SKM-1 treated with dmso at 0.1 percent for 144 hours (cell line): ENCODE measurements around the gene SGCD.

ENCODE experiments used
- DNase-seq: peaks from one replicate; lab custom pipeline; 2025; ENCODE audit not compliant: unreplicated experiment; lab: John Stamatoyannopoulos, UW

SGCD gene

DNA sequence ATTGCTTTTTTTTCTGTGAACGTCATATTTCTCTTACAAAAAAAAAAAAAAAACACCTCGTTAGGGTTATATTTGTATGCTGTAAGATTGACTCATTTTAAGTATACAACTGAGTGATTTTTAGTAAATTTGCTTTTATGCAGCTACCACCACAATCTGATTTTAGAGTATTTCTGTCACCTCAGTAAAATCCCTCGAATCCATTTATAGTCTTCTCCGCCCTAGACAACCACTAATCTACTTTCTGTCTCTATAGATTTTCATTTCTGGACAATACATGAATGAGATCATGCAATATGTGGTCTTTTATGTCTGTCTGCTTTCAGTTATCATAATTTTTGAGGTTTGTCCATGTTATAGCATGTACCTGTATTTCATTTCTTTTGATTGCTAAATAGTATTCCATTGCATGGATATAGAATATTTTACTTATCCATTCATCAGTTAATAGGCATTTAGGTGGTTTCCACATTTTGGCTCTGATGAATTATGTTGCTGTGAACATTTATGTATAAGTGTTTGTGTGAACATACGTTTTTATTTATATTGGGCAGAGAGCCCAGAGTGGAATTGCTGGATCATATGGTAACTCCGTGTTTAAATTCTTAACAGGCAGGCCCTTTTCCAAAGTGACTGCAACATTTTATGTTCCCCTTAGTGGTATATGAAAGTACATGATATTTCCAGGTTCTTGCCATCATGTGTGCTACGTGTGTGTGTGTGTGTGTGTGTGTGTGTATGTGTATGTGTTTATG lies 171.4 kb downstream of the SGCD start:
- no peak for DNase-seq

DNA sequence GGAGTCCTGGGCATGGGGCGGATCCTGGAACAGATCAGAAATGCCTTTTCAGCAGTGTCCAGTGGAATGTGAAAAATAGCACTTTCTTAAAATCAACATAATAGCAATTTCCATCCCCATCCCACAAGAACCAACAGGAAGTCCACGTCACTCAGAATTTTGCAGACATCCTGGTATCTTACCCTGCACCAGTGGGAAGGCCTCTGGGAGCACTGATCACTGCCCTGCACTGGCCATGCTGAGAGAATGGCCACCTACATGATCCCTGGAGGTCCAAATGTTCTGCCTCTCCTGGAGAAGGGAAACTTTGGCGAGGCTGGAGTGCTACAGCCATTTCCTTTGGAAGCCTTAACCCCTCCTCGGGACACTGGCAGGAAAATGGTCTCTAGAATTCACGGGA lies 173.8 kb downstream of the SGCD start:
- DNase-seq = no peak

DNA sequence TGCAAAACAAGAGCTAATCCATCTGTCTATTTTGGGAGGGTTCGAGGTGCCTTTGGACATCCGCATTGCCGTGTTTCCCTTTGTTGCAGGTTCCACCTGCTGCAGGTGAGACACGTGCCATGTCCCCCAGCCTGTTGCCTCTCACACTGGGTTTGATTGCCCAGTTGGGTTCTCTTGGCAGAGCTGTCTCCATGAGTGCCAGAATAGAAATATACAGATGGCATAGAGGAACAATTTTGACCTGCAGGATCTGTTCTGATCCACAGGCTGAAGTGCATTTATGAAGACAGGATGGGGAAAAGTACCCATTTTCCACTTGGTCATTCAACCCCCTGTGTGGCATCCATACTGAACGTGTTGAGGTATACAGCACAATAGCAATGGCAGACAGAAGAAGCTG lies 178.1 kb downstream of the SGCD start:
- no peak for DNase-seq

DNA sequence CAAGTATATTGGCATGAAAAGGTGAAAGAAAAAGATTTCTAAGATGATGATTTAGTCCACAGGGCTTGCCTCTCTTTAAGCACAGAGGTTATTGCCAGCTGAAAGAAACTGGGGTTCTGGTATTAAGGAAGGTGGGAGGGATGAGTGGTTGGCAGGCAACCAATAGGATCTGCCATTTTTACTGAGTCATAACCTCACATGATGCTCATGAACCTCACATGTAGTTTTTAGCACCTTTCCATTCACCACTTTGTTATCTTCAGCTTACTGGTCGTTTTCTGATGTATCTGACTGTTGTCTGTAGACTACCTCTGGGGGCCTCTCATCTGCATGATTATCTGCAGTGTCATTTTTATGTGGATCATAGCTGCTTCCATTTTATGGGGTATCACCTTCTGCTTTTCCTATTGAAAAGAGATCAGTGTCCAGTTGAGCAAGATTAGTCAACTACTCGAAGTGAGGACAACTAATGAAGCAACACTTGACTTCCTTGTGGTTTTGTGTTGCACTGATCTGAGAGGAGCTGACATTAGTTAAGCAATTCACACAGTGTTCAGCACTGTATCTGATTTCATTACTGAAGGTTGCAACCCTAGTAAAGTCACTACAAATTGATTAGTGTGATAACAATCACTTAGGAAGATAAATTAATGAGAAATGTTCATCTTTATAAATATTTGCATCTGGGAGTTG lies 186.3 kb downstream of the SGCD start:
- DNase-seq = peak; percentile 93

DNA sequence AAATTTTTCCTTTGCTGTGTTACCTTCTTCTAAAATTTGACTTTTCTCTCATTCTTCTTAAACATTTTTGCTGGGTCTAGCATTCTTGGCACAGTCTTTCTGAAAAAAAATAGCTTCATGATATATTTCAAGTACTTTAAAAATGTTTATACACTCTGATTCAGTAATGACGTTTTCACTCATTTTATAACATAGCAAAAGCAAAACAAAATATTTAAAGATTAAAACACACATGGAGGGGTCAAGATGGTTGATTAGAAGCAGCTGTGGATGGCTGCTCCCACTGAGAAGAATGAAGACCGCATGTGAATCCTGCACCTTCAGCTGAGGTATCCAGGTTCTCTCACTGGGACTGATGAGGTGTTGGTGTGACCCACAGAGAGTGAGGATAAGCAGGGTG lies 188.2 kb downstream of the SGCD start:
- no peak for DNase-seq

DNA sequence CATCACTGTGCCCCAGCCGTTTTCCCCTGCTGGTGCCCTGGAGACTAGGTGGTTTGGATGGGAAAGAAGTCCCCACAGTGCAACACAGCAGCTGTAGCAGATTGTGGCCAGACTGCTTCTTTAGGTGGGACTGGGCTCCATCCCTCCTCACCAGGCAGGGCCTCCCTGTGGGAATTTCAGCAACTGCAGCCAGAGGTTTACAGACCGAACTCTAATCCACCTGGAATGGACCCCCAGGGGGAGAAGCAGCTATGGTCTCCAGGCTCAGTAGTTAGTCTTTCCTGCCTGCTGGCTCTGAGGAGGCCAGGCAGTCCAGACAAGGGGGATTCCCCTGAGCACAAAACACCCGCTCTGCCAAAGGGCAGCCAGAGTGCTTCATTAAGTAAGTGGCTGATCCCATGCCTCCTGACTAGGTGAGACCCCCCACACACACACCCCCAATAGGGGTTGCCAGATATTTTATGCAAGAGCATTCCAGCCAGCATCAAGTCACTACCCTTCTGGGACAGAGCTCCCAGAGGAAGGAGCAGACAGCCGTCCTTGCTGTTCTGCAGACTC lies 188.9 kb downstream of the SGCD start:
- DNase-seq = no peak

DNA sequence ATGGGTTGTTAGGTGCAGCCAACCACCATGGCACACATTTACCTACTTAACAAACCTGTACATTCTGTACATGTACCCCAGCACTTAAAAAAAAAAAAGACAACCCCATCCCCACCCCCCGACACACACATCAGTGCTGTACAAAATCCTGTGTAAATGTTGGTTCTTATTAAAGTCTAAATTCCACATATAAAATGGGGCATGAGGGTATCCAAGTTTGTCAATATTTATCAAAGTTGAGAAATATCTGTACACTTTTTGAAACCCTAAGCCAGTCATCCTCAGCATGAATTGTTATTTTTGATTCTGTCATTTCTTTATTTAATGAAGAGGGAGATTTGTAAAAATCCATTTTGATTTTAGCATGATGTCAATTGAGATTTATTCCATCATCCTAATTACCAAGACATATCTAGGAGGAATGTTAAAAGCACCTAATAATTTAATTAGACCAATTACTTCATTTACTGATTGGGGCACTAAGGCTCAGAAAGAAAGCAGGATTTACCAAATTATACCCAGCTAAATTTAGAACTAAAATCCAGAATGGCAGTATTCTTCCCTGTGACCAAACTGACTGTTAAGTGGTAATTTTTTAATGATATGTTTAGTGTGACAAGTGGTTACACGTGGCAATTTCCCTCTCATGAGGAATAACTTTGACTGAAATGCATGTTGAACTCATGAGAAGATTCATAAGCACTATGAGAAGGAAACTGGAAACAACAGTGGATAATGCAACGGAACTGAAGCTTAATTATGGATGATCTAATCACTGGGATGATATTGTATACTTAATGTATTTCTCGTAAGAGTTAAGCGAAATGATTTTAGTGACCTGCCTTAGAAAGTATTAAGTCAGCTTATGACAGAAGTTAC lies 195.9 kb downstream of the SGCD start:
- DNase-seq = no peak

DNA sequence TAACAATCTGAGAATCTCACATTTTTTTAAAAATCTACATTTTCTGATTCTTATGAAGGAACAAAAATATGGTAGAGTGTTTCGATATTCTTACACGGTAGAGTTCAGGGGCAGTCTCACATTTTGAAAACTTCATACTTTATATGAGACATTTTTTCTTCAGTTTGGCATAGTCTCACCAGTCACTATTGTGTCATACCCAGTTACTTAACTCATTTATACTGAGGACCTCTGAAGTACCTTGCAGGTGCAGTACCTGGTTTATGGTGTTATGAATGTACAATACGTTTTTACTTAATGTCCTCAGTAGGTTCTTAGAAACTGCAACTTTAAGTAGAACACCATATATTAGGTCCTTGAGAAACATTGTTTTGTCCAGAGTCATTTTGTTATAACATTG lies 196.6 kb downstream of the SGCD start:
- no peak for DNase-seq

DNA sequence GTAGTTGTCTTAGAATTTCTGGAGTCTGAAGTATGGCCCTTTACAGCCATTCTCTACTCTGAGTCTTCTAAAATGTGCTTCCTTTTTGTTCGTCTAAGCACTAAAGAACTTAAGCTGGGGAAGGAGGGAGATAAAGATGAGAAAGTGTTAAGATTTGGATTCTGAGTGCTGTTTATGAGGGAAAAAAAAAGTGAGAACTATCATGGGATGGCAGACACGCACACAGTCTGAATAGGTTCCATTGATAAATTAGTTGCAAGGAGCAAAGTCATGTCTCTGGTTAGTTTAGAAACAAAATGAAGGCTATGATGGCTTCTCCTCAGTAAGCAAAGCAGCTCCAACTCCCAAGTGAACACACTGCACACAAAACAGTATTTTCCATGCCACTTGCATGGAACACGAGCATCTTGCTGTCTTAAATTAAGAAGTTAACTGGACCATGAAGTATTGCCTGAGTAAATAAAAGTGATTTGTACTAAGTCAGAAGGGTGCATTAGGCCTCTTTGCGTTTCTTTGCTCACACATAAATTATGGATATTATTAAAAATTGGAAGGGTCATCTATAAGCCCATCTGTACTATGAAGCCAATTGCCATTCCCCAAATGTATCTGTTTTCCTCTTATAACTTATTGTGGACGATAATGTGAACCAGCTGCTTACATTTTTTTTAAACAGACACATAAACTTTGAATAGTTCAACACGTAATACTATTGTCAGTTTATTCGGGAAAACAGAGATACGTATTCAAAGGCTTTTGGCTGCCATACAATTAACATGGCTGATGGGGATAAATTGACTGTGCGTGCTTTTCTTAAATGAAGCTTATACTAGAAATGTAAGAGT lies 199.3 kb downstream of the SGCD start:
- no peak for DNase-seq

DNA sequence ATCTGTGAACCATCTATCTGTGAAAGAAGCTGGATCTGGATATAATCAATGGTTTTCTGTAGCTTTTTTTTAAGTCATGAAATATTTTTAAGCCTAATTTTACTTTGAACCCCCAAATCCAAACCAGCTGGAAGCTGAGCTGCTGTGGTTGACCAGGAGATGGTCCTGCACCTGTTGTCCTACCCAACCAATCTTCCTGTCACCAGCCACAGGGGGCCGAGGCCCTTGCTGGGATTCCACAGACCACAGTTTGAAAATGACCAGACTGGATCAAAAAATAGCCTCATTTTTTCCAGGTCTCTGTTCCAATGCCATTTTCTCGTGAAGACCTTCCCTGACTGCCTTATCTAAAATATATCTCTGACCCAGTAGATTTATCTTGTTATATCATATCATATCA lies 200.6 kb downstream of the SGCD start:
- DNase-seq = no peak

DNA sequence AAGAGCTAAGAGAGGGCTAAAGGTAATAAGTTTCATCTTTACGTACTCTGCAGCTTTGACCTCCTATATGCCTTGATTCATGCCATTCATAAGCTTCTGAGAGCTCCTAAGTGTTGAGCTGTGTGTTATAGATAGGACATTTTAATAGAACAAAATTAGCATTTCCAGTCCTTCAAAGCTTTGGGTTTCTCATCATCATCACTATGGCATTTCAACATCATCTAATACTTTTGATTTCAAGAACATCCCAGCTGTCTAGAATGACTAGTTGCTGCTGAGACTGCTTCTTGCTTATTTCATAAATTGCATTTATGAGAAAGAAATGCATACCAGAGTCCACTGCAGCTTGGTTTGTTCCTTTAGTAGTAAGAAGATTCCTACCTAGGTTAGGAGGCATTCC lies 201.7 kb downstream of the SGCD start:
- DNase-seq = no peak

DNA sequence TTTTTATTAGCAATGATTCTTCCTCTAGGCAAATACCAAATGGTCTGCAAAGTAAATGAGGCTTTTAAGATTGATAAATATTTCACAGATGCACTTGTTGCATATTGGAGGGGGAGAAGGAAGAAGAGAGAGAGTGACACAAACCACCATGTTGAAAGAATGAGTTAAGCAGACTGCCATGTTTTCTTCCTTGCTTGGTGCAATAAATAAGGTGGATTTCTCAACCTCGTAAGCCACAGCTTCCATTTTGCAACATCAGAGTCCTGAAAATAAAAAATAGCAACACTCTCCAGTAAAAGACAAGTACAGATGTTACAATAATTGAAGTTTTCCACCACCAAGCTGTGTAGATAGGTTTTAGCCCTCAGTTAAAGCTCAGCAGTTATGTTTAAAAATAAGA lies 202.9 kb downstream of the SGCD start:
- peak; percentile 89 for DNase-seq

DNA sequence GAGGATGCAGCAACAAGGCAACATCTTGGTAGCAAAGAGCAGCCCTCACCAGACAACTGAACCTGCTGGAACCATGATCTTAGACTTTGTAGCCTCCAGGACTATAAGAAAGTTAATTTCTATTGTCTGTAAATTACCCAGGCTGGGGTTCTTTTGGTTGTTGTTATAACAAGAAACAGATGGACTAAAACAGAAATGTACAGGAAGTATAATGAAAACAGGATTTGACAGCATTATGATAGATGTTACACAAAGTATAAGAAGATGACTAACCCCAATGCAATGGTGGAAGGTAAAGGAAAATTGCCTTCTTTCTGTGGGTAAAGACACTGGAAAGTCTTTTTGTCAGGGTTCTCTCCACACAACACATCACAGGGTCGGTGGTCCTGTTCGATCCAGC lies 204.2 kb downstream of the SGCD start:
- DNase-seq = no peak

DNA sequence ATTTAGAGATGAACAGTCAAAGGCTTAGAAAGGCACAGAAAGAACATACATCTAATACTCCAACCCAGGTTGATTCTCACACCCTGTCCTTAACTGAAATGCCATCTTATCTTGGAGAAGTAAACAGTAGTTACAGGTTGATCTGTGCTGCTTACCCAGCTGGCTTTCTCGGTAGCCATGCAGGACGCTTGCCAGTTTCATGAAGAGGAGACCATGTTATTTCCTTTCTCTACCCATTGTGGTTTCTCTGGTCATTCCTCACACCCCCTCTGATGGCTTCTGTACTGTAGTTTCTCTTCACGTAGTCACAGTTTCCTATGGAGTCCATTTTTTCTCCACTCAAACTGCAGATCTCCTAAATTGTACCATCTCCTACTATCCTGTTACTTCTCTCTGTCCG lies 206.0 kb downstream of the SGCD start:
- no peak for DNase-seq

DNA sequence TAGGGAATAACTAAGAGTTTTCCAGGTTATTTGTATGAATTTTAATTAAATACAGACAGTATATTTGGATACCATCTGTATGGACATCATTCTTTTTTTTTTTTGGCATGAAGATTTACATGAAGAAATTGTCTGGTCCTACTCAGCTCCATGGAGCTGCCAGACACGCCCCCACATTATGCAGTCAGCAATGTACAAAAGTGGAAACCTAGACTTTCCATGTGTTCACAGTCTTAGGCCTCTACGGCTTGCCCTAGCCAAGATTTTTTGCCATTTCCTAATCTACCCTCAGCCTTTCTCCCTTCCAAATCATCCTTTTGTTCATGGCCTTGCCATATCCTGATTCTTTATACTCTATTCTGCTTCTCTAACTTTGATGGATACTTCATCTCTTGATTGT lies 207.1 kb downstream of the SGCD start:
- no peak for DNase-seq

DNA sequence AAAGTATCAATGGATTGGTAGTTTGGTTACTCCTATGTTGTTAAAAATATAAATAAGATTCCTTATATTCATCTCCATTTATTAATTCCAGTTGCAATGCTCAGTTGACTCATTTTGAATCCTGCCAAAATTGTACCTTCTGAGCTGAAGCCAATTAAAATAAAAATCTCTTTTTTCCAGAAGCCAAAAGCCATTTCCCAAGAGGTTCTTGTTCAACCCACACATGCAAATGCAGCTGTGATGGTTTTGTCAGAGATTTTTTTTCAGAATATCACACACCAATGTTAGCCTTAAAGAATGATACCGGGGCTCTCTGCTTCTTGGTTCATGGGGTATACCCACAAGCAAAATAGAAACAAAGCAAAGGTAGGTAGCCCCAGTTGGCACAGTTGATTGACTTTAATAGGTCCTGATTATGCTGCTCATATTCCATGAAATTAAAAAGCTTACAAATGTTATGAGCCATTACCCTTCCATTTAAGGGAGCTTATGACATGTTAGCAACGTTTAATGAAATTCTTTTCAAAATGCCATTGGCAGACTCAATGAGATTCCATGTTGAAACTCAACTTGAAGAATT lies 208.0 kb downstream of the SGCD start:
- DNase-seq = no peak

DNA sequence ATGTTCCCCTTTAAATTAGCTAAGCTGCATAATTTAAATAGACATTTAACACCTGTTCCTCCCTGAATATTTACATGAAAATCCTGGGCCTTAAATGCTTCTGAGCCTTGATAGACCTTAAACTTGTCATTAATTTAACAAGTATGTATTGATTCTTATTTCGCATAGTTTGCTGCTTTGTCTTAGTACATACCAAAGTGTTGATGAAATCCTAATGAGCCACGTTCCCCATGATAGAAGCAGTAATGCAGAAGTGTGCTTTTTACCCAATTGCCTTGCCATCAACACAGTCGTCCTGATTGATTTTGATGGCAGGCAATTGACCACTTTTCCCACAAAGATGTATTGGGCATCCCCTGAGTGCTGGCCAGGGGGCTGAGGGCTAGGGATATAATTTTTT lies 213.5 kb downstream of the SGCD start:
- no peak for DNase-seq

DNA sequence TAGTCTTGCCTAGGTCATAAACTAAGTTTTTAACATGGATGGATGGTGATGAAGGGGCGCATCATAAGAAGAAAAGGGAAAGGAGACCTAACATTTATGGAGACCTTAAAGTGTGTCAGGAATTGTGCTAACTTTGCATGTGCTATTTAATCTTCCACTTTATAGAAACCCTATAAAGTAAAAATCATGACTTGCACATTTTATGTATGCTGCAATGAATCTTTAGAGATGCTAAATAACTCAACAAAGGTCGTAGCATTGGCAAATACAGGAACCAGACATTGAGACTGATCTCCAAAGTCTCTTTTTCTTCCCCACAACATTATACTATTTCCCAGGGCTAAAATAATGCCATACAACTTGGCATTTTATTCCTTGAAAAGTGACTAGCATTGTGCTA lies 214.6 kb downstream of the SGCD start:
- DNase-seq = no peak

DNA sequence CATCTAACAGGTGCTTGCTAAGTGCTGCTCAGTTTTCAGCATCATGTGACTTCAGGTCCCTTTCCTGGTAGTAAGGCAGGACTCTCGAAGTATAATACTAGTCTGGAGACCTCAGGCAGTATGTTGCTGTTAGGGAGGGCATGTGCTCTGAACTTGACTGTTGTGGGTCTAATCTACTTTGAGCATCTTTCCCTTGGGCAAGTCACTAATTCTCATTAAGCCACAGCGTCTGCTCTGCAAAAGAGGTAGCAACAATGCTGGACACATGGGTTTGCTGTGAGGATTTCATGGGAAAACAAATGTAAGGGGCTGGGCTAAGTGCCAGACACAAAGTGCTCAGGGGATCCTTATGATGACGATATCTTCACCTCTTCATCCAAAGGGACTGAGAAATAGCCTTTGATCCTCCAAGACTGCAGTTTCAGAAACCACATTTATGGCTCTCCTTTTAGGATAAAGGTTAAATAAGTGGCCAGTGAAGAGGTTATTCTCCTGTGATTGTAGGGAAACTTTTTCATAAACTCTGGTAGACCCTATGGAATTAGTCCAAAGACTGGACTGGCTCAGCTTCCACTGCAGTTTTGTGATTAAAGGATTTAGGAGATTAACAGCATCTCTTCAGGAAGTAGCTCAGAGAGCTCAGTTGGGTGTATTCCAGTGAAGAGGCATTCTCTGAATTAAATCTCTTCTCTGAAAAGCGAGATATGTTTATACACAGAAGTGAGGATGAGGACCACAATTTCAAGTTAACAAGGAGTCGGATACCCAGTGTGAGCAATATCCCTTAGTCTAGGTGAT lies 216.6 kb downstream of the SGCD start:
- no peak for DNase-seq
